CD14-positive monocyte (primary cell): Measurements from ENCODE around the gene TACC2. TPM values are rescaled to one million over a fixed set of nuclear protein-coding genes. Genes with fewer than 3 reads are reported as not detected.

Experiments used
- DNase-seq, 3 donors: peaks; one replicate each; pipeline ENCODE4 v3.0.0-alpha.2; 2011 to 2022
- H2AFZ ChIP-seq: 2 replicates; pipeline ENCODE4 v1.6.0; 2012; ENCODE audit warnings: mild to moderate bottlenecking, low read depth, low read length, inconsistent platforms; ENCODE audit not compliant: insufficient read depth, poor library complexity, severe bottlenecking
- H3K27ac ChIP-seq, 2 donors: 1 replicate in 1 of 2; 2 replicates in 1 of 2; pipeline ENCODE4 v1.5.1; 2012 to 2013; ENCODE audit warnings: low read length in 2 of 2, control low read depth in 1 of 2, inconsistent platforms in 1 of 2, low read depth in 1 of 2, mild to moderate bottlenecking in 1 of 2
- H3K27me3 ChIP-seq, 2 donors: one replicate each; pipeline versions ENCODE4 v1.6.0 to v1.6.1; 2011 to 2013; ENCODE audit warnings: low read length in 2 of 2; ENCODE audit not compliant: control insufficient read depth in 2 of 2, insufficient read depth in 2 of 2
- H3K36me3 ChIP-seq, 2 donors: replicated peaks in 1 of 2; 1 replicate in 1 of 2; 2 replicates in 1 of 2; pipeline versions ENCODE4 v1.5.1 to v1.6.1; 2012 to 2013; ENCODE audit warnings: low read length in 2 of 2, control low read depth in 1 of 2, inconsistent platforms in 1 of 2, mild to moderate bottlenecking in 1 of 2; ENCODE audit not compliant: insufficient read depth in 2 of 2, control insufficient read depth in 1 of 2
- H3K4me1 ChIP-seq, 2 donors: 1 replicate in 1 of 2; 2 replicates in 1 of 2; pipeline versions ENCODE4 v1.5.1 to v1.6.1; 2012 to 2013; ENCODE audit warnings: low read length in 2 of 2, control low read depth in 1 of 2, inconsistent platforms in 1 of 2, mild to moderate bottlenecking in 1 of 2, moderate library complexity in 1 of 2; ENCODE audit not compliant: insufficient read depth in 2 of 2, control insufficient read depth in 1 of 2
- H3K4me2 ChIP-seq: replicated peaks from 2 replicates; pipeline ENCODE3; 2012; ENCODE audit warnings: low read length, moderate library complexity, mild to moderate bottlenecking; ENCODE audit not compliant: poor library complexity, severe bottlenecking; ENCODE audit errors: extremely low read depth
- H3K4me3 ChIP-seq, 3 experiments: fragments of 200-600 bp in 1 of 3; sonication (generic) in 1 of 3; replicated peaks in 1 of 3; 1 replicate in 2 of 3; 2 replicates in 1 of 3; pipeline ENCODE4 v1.5.1; 2011 to 2013; ENCODE audit warnings: low read length in 3 of 3, mild to moderate bottlenecking in 3 of 3, control low read depth in 2 of 3, low read depth in 2 of 3, inconsistent platforms in 1 of 3, moderate library complexity in 1 of 3
- H3K79me2 ChIP-seq: 2 replicates; pipeline ENCODE4 v1.6.0; 2012; ENCODE audit warnings: mild to moderate bottlenecking, control low read depth, inconsistent platforms, low read length, moderate library complexity; ENCODE audit not compliant: insufficient read depth
- H3K9ac ChIP-seq: 2 replicates; pipeline ENCODE4 v1.6.0; 2017; ENCODE audit warnings: low read length, mild to moderate bottlenecking; ENCODE audit not compliant: insufficient read depth, poor library complexity, severe bottlenecking
- H3K9me3 ChIP-seq, 2 donors: replicated peaks in 1 of 2; 1 replicate in 1 of 2; 2 replicates in 1 of 2; pipeline versions ENCODE4 v1.5.1 to v1.6.1; 2012 to 2013; ENCODE audit warnings: low read length in 2 of 2, control low read depth in 1 of 2; ENCODE audit not compliant: control insufficient read depth in 1 of 2, insufficient read depth in 1 of 2
- H4K20me1 ChIP-seq: 2 replicates; pipeline ENCODE4 v1.6.0; 2012; ENCODE audit warnings: mild to moderate bottlenecking, low read length, control low read depth, moderate library complexity; ENCODE audit not compliant: insufficient read depth
- H3K27ac Mint-ChIP-seq, 7 donors: one replicate each; pipeline ENCODE4 v1.8.0; 2020; ENCODE audit warnings: mild to moderate bottlenecking in 7 of 7, mixed read lengths in 7 of 7, moderate library complexity in 6 of 7, inconsistent platforms in 2 of 7
- H3K27me3 Mint-ChIP-seq, 3 donors: one replicate each; pipeline ENCODE4 v1.8.0; 2021 to 2022; ENCODE audit warnings: low read depth in 3 of 3, mild to moderate bottlenecking in 3 of 3, mixed read lengths in 3 of 3, moderate library complexity in 3 of 3, inconsistent platforms in 1 of 3
- H3K36me3 Mint-ChIP-seq, 2 donors: one replicate each; pipeline ENCODE4 v1.8.0; 2020; ENCODE audit warnings: mixed read lengths in 2 of 2, inconsistent platforms in 1 of 2, mild to moderate bottlenecking in 1 of 2
- H3K4me1 Mint-ChIP-seq: one replicate; pipeline ENCODE4 v1.8.0; 2020; ENCODE audit warnings: mild to moderate bottlenecking, mixed read lengths
- H3K4me3 Mint-ChIP-seq, 2 donors: one replicate each; pipeline ENCODE4 v1.8.0; 2020; ENCODE audit warnings: mild to moderate bottlenecking in 2 of 2, mixed read lengths in 2 of 2, moderate library complexity in 1 of 2
- H3K9me3 Mint-ChIP-seq, 7 donors: one replicate each; pipeline ENCODE4 v1.8.0; 2020 to 2022; ENCODE audit warnings: mixed read lengths in 7 of 7, mild to moderate bottlenecking in 6 of 7, moderate library complexity in 6 of 7, inconsistent platforms in 2 of 7
- WGBS: methylation state at CpG from one replicate; pipeline ENCODE4 v1.1.5; 2013; ENCODE audit warnings: missing lambda C conversion rate; ENCODE audit not compliant: insufficient coverage; 5-methylcytosine and 5-hydroxymethylcytosine counted together
- intact Hi-C, 2 donors: fragments of 100-400 bp; cut with micrococcal nuclease; formaldehyde crosslinking; loops; one replicate each; pipeline versions ENCODE4 v1.15.0 to v1.15.1; 2023
- polyA plus RNA-seq, 3 donors: library from polyadenylated mRNA; depleted of rRNA in 1 of 3; unstranded in 2 of 3; stranded (reverse) in 1 of 3; fragments of 300-500 nt in 2 of 3; fragments of >200 nt in 1 of 3; fragmentation: Illumina TruSeq in 2 of 3; gene quantifications; 1 replicate in 2 of 3; 2 replicates in 1 of 3; pipeline ENCODE4 v1.2.3, GENCODE V29; 2012 to 2021
- TF ChIP-seq, protein P1 (sequence below): fragments of 200-600 bp; IDR thresholded peaks from one replicate; pipeline ENCODE4 v1.8.0; 2022; ENCODE audit warnings: antibody characterized with exemption, mild to moderate bottlenecking

The TACC2 gene
- polyA plus RNA-seq, 3 donors: 0.03 TPM; not detected in 2

DNA sequence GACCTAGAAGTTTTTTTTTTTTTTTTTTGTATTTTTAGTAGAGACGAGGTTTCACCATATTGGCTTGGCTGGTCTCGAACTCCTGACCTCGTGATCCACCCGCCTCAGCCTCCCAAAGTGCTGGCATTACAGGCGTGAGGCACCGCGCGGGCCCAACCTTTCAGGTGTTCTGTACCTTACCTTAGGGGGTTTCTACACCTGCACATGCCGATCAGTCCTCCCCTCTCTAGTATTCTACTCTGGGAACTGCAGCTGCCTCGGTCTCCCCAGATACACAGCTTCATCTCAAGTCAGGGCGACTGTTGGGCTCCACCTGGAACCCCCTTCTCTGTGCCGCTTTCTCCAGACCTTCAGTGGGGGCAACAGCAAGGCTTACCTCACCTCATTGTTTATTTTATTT, 79.9 kb downstream of the TACC2 start:
- H3K27ac Mint-ChIP-seq: no peak overlapping the region
- Histone ChIP-seq H3K9ac (no peak overlapping the region), H3K9me3 (peaks cover 0 to 3% of the 10 kb centered on the region in 2 donors), H4K20me1 (no peaks in the 10 kb centered on the region), H3K79me2 (no peaks in the 10 kb centered on the region), H3K27ac (no peak overlapping the region), H3K4me1 (no peaks in the 10 kb centered on the region), H3K4me3 (no peak overlapping the region), H3K27me3 (peaks cover 0 to 2% of the 10 kb centered on the region in 2 donors), H2AFZ (no peak overlapping the region), H3K4me2 (no peak overlapping the region), H3K36me3 (no peaks in the 10 kb centered on the region)
- H3K4me1 Mint-ChIP-seq: no peaks in the 10 kb centered on the region
- DNase-seq: no peak
- H3K36me3 Mint-ChIP-seq: no peaks in the 10 kb centered on the region
- intact Hi-C loops: no loop called here
- peaks cover 0 to 14% (median 9%) of the 10 kb centered on the region in 7 donors for H3K9me3 Mint-ChIP-seq
- TF ChIP-seq, protein P1, sequence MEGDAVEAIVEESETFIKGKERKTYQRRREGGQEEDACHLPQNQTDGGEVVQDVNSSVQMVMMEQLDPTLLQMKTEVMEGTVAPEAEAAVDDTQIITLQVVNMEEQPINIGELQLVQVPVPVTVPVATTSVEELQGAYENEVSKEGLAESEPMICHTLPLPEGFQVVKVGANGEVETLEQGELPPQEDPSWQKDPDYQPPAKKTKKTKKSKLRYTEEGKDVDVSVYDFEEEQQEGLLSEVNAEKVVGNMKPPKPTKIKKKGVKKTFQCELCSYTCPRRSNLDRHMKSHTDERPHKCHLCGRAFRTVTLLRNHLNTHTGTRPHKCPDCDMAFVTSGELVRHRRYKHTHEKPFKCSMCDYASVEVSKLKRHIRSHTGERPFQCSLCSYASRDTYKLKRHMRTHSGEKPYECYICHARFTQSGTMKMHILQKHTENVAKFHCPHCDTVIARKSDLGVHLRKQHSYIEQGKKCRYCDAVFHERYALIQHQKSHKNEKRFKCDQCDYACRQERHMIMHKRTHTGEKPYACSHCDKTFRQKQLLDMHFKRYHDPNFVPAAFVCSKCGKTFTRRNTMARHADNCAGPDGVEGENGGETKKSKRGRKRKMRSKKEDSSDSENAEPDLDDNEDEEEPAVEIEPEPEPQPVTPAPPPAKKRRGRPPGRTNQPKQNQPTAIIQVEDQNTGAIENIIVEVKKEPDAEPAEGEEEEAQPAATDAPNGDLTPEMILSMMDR: no peak
- WGBS: 98% methylated on average over 8 of the region's 12 CpGs
- peaks cover 3 to 5% (median 3%) of the 10 kb centered on the region in 3 donors for H3K27me3 Mint-ChIP-seq
- H3K4me3 Mint-ChIP-seq: no peak overlapping the region

DNA sequence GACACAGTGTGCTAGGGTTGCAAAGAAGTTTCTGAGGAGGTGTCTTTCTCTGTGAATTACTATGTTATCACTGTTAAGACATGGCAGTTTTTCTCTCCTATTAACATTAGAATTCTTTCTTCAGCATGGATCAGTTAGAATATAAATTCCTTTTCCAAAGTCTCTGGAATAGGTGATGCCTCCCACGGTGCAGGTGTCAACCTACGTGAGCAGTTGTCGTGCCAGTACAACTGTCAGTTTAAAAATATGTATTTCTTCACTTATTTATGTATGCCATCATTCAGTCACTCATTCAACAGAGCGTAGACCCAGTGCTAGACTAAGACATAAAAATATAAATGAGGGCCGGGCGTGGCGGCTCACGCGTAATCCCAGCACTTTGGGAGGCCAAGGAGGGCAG, 83.5 kb downstream of the TACC2 start:
- H3K9me3 Mint-ChIP-seq: peaks cover 0 to 14% (median 5%) of the 10 kb centered on the region in 7 donors
- intact Hi-C loops: no loop called here
- Histone ChIP-seq H3K4me2 (no peak overlapping the region), H3K4me1 (no peaks in the 10 kb centered on the region), H3K4me3 (no peak overlapping the region), H3K9ac (no peak overlapping the region), H3K79me2 (no peaks in the 10 kb centered on the region), H3K27ac (no peak overlapping the region), H3K9me3 (no peaks in the 10 kb centered on the region), H3K36me3 (no peaks in the 10 kb centered on the region), H2AFZ (no peak overlapping the region), H3K27me3 (no peaks in the 10 kb centered on the region), H4K20me1 (no peaks in the 10 kb centered on the region)
- TF ChIP-seq, protein P1: no peak
- no peaks in the 10 kb centered on the region for H3K36me3 Mint-ChIP-seq
- peaks cover 0 to 3% (median 2%) of the 10 kb centered on the region in 3 donors for H3K27me3 Mint-ChIP-seq
- no CpG with 5 or more reads among the region's 9 CpGs for WGBS
- H3K4me3 Mint-ChIP-seq: no peak overlapping the region
- no peak overlapping the region for H3K27ac Mint-ChIP-seq
- DNase-seq: no peak
- no peaks in the 10 kb centered on the region for H3K4me1 Mint-ChIP-seq
